K562 (cell line): ENCODE results near the gene TYSND1.

Experiments used
- CEBPB ChIP-seq: fragments of 450-650 bp; IDR thresholded peaks from 2 replicates; pipeline ENCODE4 v1.6.1; 2016; ENCODE audit warnings: missing genetic modification characterization, missing compliant biosample characterization
- POLR2G ChIP-seq: fragments of 200-400 bp; formaldehyde crosslinking; IDR thresholded peaks from 2 replicates; pipeline ENCODE4 v1.6.1; 2017; ENCODE audit warnings: low read depth, mild to moderate bottlenecking, antibody characterized with exemption, low read length, moderate library complexity
- ZNF134 ChIP-seq: fragments of 250-450 bp; sonication (Bioruptor Pico); conservative IDR thresholded peaks from 2 replicates; pipeline ENCODE4 v1.4.0; 2020
- TF ChIP-seq, protein P1 (sequence below), 2 experiments: fragments of 450-650 bp; formaldehyde crosslinking in 1 of 2; IDR thresholded peaks; 2 replicates each; pipeline versions ENCODE4 v1.4.0 to v1.6.1; 2014 to 2020; ENCODE audit warnings: mild to moderate bottlenecking in 2 of 2, borderline replicate concordance in 1 of 2, low read depth in 1 of 2

DNA sequence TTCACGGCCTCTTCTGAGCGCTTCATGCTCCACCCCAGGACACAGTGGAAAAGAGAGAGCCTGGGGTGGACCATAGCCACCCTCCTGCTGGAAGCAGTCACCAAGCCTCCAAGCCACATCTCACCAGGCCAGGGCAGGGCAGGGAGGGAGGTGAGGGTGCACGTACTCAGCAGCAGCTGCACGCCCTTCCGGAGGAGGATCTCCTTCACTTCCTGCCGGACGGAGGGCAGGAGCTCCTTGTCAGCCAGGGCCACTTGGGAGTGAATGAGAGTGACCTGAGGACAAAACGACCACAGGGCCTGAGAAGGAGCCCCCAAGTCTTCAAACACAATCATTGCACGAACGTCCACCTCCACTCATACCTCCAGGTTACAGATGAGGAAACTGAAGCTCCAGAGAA is 28.9 kb downstream of the TYSND1 start:
- no peak for TF ChIP-seq ZNF134 (CRISPR knock-in tag)
- TF ChIP-seq CEBPB (tag), result no peak
- TF ChIP-seq POLR2G, result no peak
- TF ChIP-seq, protein P1, sequence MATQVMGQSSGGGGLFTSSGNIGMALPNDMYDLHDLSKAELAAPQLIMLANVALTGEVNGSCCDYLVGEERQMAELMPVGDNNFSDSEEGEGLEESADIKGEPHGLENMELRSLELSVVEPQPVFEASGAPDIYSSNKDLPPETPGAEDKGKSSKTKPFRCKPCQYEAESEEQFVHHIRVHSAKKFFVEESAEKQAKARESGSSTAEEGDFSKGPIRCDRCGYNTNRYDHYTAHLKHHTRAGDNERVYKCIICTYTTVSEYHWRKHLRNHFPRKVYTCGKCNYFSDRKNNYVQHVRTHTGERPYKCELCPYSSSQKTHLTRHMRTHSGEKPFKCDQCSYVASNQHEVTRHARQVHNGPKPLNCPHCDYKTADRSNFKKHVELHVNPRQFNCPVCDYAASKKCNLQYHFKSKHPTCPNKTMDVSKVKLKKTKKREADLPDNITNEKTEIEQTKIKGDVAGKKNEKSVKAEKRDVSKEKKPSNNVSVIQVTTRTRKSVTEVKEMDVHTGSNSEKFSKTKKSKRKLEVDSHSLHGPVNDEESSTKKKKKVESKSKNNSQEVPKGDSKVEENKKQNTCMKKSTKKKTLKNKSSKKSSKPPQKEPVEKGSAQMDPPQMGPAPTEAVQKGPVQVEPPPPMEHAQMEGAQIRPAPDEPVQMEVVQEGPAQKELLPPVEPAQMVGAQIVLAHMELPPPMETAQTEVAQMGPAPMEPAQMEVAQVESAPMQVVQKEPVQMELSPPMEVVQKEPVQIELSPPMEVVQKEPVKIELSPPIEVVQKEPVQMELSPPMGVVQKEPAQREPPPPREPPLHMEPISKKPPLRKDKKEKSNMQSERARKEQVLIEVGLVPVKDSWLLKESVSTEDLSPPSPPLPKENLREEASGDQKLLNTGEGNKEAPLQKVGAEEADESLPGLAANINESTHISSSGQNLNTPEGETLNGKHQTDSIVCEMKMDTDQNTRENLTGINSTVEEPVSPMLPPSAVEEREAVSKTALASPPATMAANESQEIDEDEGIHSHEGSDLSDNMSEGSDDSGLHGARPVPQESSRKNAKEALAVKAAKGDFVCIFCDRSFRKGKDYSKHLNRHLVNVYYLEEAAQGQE (IDR thresholded peaks at IDR 0.05; ENCODE audit: borderline replicate concordance), result no peak
- TF ChIP-seq, protein P1 (CRISPR knock-in tag; IDR thresholded peaks at IDR 0.05; ENCODE audit: low read depth), result no peak
